Spleen (tissue), 11 donors: ENCODE results near the gene POLD2. TPM values are rescaled to one million over a fixed set of nuclear protein-coding genes. Genes with fewer than 3 reads are reported as not detected.

ENCODE experiments used
- DNase-seq: peaks from one replicate; pipeline ENCODE4 v3.0.0-alpha.2; 2020
- H3K27ac ChIP-seq, 8 donors: fragments of 200-600 bp; sonication (generic) in 7 of 8; 1 replicate in 4 of 8; 2 replicates in 4 of 8; pipeline versions ENCODE4 v1.5.0 to v1.8.0; 2016 to 2021; ENCODE audit warnings: inconsistent platforms in 4 of 8, mild to moderate bottlenecking in 4 of 8, moderate library complexity in 1 of 8
- H3K27me3 ChIP-seq, 7 donors: fragments of 200-600 bp; sonication (generic) in 6 of 7; replicated peaks in 1 of 7; 1 replicate in 4 of 7; 2 replicates in 3 of 7; pipeline versions ENCODE4 v1.5.0 to v1.8.0; 2016 to 2021; ENCODE audit warnings: inconsistent platforms in 3 of 7, mild to moderate bottlenecking in 1 of 7
- H3K36me3 ChIP-seq, 6 donors: fragments of 200-600 bp; sonication (generic) in 5 of 6; 1 replicate in 4 of 6; 2 replicates in 2 of 6; pipeline versions ENCODE4 v1.5.0 to v1.8.0; 2016 to 2021; ENCODE audit warnings: inconsistent platforms in 2 of 6
- H3K4me1 ChIP-seq, 6 donors: fragments of 200-600 bp; sonication (generic) in 5 of 6; 1 replicate in 3 of 6; 2 replicates in 3 of 6; pipeline versions ENCODE4 v1.5.0 to v1.8.0; 2016 to 2021; ENCODE audit warnings: inconsistent platforms in 3 of 6
- H3K4me3 ChIP-seq, 8 donors: fragments of 200-600 bp; sonication (generic) in 7 of 8; 1 replicate in 4 of 8; 2 replicates in 4 of 8; pipeline versions ENCODE4 v1.5.0 to v1.8.0; 2016 to 2021; ENCODE audit warnings: inconsistent platforms in 4 of 8, mild to moderate bottlenecking in 4 of 8, moderate library complexity in 2 of 8
- H3K9me3 ChIP-seq, 8 donors: fragments of 200-600 bp; sonication (generic) in 7 of 8; 1 replicate in 4 of 8; 2 replicates in 4 of 8; pipeline versions ENCODE4 v1.5.0 to v1.8.0; 2016 to 2021; ENCODE audit warnings: inconsistent platforms in 4 of 8
- CTCF ChIP-seq, 11 experiments: fragments of 200-600 bp in 7 of 11; fragments of 450-650 bp in 4 of 11; sonication (generic) in 4 of 11; IDR thresholded peaks in 8 of 11; conservative IDR thresholded peaks in 3 of 11; 1 replicate in 7 of 11; 2 replicates in 4 of 11; pipeline versions ENCODE4 v1.4.0 to v1.8.0; 2016 to 2021; ENCODE audit warnings: antibody characterized with exemption in 11 of 11, inconsistent platforms in 4 of 11, mild to moderate bottlenecking in 1 of 11
- POLR2A ChIP-seq, 3 donors: fragments of 450-650 bp; IDR thresholded peaks; one replicate each; pipeline ENCODE4 v1.5.1; 2017; ENCODE audit warnings: antibody characterized with exemption in 3 of 3, mild to moderate bottlenecking in 1 of 3
- POLR2AphosphoS5 ChIP-seq, 3 donors: sonication (generic); formaldehyde crosslinking; IDR thresholded peaks; one replicate each; pipeline ENCODE4 v1.5.1; 2017; ENCODE audit warnings: antibody characterized with exemption in 3 of 3
- WGBS, 5 donors: extraction: QIAGEN DNeasy Blood & Tissue Kit in 3 of 5; methylation state at CpG; one replicate each; pipeline versions ENCODE4 v1.1.5 to v1.1.7; 2013 to 2018; 5-methylcytosine and 5-hydroxymethylcytosine counted together
- intact Hi-C: fragments of 100-400 bp; cut with DNase I; formaldehyde crosslinking; loops from one replicate; pipeline ENCODE4 v1.15.0; 2023; ENCODE audit warnings: low total_unique reads
- polyA plus RNA-seq, 3 donors: library from polyadenylated mRNA; stranded (reverse); fragments of 200-250 nt; gene quantifications; one replicate each; pipeline ENCODE4 v1.2.1, GENCODE V29; 2013
- total RNA-seq, 7 donors: library from RNA; depleted of rRNA in 3 of 7; stranded (reverse); fragments of >200 nt in 3 of 7; fragmentation: NEBNext Ultra II Directional in 4 of 7; extraction: Animal tissue kit (Norgen Biotek cat#: 25700) in 4 of 7; gene quantifications; one replicate each; pipeline versions ENCODE4 v1.1.0 to v1.2.1, GENCODE V29; 2016 to 2021
- donor health status: healthy with polysubstance abuse.
- donor health status: DM: no; HTN: no; CAD: no; lungs with moderate emphysema.
- donor health status: DM: no; HTN: no; CAD: no.
- donor health status: Bipolar disorder and iron deficiency.
- donor health status: healthy.
- donor health status: DM: no; HTN: no; CAD: no.
- donor health status: DM: yes; HTN: yes; CAD: no.

Gene POLD2
- total and polyA plus RNA-seq, 10 donors = 31.9 to 79.1 (median 49.3) TPM

- TF ChIP-seq CTCF (IDR thresholded peaks at IDR 0.05 in 8 of 11, conservative IDR thresholded peaks at IDR 0.05 in 3 of 11) = no peak
- peak in 2 of 3 donors; percentile 55 to 77 for TF ChIP-seq POLR2AphosphoS5 (IDR thresholded peaks at IDR 0.05)
- Histone ChIP-seq H3K4me1 (peaks cover 19 to 82% (median 59%) of the 10 kb centered on the region in 6 donors), H3K9me3 (no peaks in the 10 kb centered on the region), H3K27me3 (no peaks in the 10 kb centered on the region), H3K36me3 (peaks cover 0 to 19% (median 9%) of the 10 kb centered on the region in 6 donors), H3K4me3 (no peak overlapping the region), H3K27ac (no peak overlapping the region)
- peak; percentile 76 for DNase-seq
- intact Hi-C loops = no loop called here
- 64 to 78% (median 72%) methylated on average over 5 to 7 of the region's 7 CpGs for WGBS, 5 donors
These were observed 56.8 kb downstream of the POLD2 start for GRCh38 chr7:44066494-44067063.

- Histone ChIP-seq H3K9me3 (no peaks in the 10 kb centered on the region), H3K4me1 (peaks cover 18 to 80% (median 59%) of the 10 kb centered on the region in 6 donors), H3K27me3 (no peaks in the 10 kb centered on the region), H3K36me3 (peaks cover 0 to 24% (median 14%) of the 10 kb centered on the region in 6 donors), H3K27ac (peak overlapping the region in 3 of 8 donors; percentile 5 to 30 (median 26)), H3K4me3 (no peak overlapping the region)
- intact Hi-C loops = no loop called here
- WGBS, 5 donors = 28 to 57% (median 39%) methylated on average over 6 of the region's 6 CpGs
- no peak for DNase-seq
- no peak for TF ChIP-seq POLR2A (IDR thresholded peaks at IDR 0.05)
- TF ChIP-seq CTCF (IDR thresholded peaks at IDR 0.05 in 8 of 11, conservative IDR thresholded peaks at IDR 0.05 in 3 of 11) = no peak
- TF ChIP-seq POLR2AphosphoS5 (IDR thresholded peaks at IDR 0.05) = no peak
These were observed 57.3 kb downstream of the POLD2 start for GRCh38 chr7:44066111-44066460.

GRCh38 chr7:44065431-44066110, 57.8 kb downstream of the POLD2 start, which contains the start of gene PGAM2:
Gene PGAM2 (minus strand): TSS chr7:44065567. CDS start chr7:44065529, 38 bp downstream.
- H3K4me3 ChIP-seq = peak within 1 kb of the TSS in 1 of 8 donors; percentile 2
- no peak for TF ChIP-seq POLR2A (IDR thresholded peaks at IDR 0.05)
- peak; percentile 49 to 74 (median 73) for TF ChIP-seq POLR2AphosphoS5 (IDR thresholded peaks at IDR 0.05)
- no peak for TF ChIP-seq CTCF (IDR thresholded peaks at IDR 0.05 in 8 of 11, conservative IDR thresholded peaks at IDR 0.05 in 3 of 11)
- intact Hi-C loops = no loop called here
- H3K36me3 ChIP-seq = peaks cover 0 to 29% (median 19%) of the 10 kb centered on the region in 6 donors
- WGBS, 5 donors = 26 to 39% (median 33%) methylated on average over 14 of the region's 14 CpGs
- peaks cover 18 to 80% (median 59%) of the 10 kb centered on the region in 6 donors for H3K4me1 ChIP-seq
- no peaks in the 10 kb centered on the region for H3K27me3 ChIP-seq
- peak within 1 kb of the TSS in 4 of 8 donors; percentile 2 to 30 (median 16) for H3K27ac ChIP-seq
- DNase-seq = peak; percentile 79
- no peaks in the 10 kb centered on the region for H3K9me3 ChIP-seq

GRCh38 chr7:44064791-44065430, 58.4 kb downstream of the POLD2 start:
- Histone ChIP-seq H3K27me3 (no peaks in the 10 kb centered on the region), H3K36me3 (peaks cover 0 to 36% (median 25%) of the 10 kb centered on the region in 6 donors), H3K4me1 (peaks cover 18 to 84% (median 64%) of the 10 kb centered on the region in 6 donors), H3K27ac (peak overlapping the region in 4 of 8 donors; percentile 2 to 30 (median 14)), H3K9me3 (no peaks in the 10 kb centered on the region), H3K4me3 (peak overlapping the region in 1 of 8 donors; percentile 2)
- WGBS, 5 donors = 21 to 47% (median 37%) methylated on average over 17 to 33 of the region's 33 CpGs
- peak; percentile 83 for DNase-seq
- TF ChIP-seq POLR2AphosphoS5 (IDR thresholded peaks at IDR 0.05) = peak; percentile 71 to 88 (median 79)
- no peak for TF ChIP-seq CTCF (IDR thresholded peaks at IDR 0.05 in 8 of 11, conservative IDR thresholded peaks at IDR 0.05 in 3 of 11)
- no peak for TF ChIP-seq POLR2A (IDR thresholded peaks at IDR 0.05)
- intact Hi-C loops = no loop called here
